ENCODE data around the gene CAD.

- TF ChIP-seq POLR2A (IDR thresholded peaks at IDR 0.05; ENCODE audit: low read length) (peak; percentile 94), GATA1 (IDR thresholded peaks at IDR 0.05; ENCODE audit: low read depth, low read length) (no peak)
Observed at GRCh38 chr2:27211943-27212625, 5.1 kb upstream of the CAD start, which contains the start of the genes ATRAID and SLC5A6.

Measured in erythroblast (primary cell).